Neural cell (in vitro differentiated cells): Measurements from ENCODE around the gene LRP2.

ENCODE experiments used
- CTCF ChIP-seq: fragments of 450-650 bp; IDR thresholded peaks from 2 replicates; pipeline ENCODE4 v1.5.1; 2014; ENCODE audit warnings: antibody characterized with exemption, mild to moderate bottlenecking, moderate library complexity; ENCODE audit not compliant: poor library complexity, severe bottlenecking
- SMC3 ChIP-seq: fragments of 450-650 bp; conservative IDR thresholded peaks from 2 replicates; pipeline ENCODE4 v1.6.1; 2014; ENCODE audit warnings: antibody characterized with exemption, mild to moderate bottlenecking, moderate library complexity; ENCODE audit not compliant: poor library complexity

- TF ChIP-seq CTCF (no peak), SMC3 (no peak)
These were observed 218.3 kb downstream of the LRP2 start for GRCh38 chr2:169143998-169144397.
